GM18907 (cell line): ENCODE data around the gene VEGFB.

Source experiments
- ATAC-seq: cut with Tn5 transposase; IDR thresholded peaks from one replicate; pipeline ENCODE4 v1.9.1; 2021; ENCODE audit warnings: mild to moderate bottlenecking, moderate library complexity; ENCODE audit not compliant: unreplicated experiment

The VEGFB gene

GRCh38 chr11:64230171-64230984, 4.0 kb upstream of the VEGFB start, which contains the start of gene DNAJC4:
TSS of gene DNAJC4 (plus strand) at chr11:64230548. CDS start at chr11:64230855, 307 bp downstream.
- ATAC-seq: peak; percentile 48

GRCh38 chr11:64230985-64231365, 3.4 kb upstream of the VEGFB start:
- no peak for ATAC-seq

GRCh38 chr11:64231546-64231945, 2.8 kb upstream of the VEGFB start:
- no peak for ATAC-seq

- ATAC-seq: no peak
Observed at GRCh38 chr11:64232182-64232966, 2.0 kb upstream of the VEGFB start.

- ATAC-seq: no peak
Observed at GRCh38 chr11:64232967-64233315, 1.4 kb upstream of the VEGFB start.

- peak; percentile 28 for ATAC-seq
Observed at GRCh38 chr11:64234647-64235379, 429 bp downstream of the VEGFB start.

- no peak for ATAC-seq
Observed at GRCh38 chr11:64235437-64236161, 1.2 kb downstream of the VEGFB start.

GRCh38 chr11:64237484-64237951, 3.1 kb downstream of the VEGFB start:
- no peak for ATAC-seq

- ATAC-seq: no peak
Observed at GRCh38 chr11:64238076-64238475, 3.7 kb downstream of the VEGFB start.

GRCh38 chr11:64238999-64239398, 4.6 kb downstream of the VEGFB start:
- ATAC-seq: no peak

GRCh38 chr11:64239662-64240434, 5.5 kb downstream of the VEGFB start:
- peak; percentile 11 for ATAC-seq

- peak; percentile 52 for ATAC-seq
Observed at GRCh38 chr11:64240435-64241240, 6.3 kb downstream of the VEGFB start, which contains the start of gene FKBP2. TSS of gene FKBP2 (plus strand) at chr11:64241095. CDS start at chr11:64242388, 1,293 bp downstream.

GRCh38 chr11:64241241-64241490, 6.8 kb downstream of the VEGFB start:
- peak; percentile 71 for ATAC-seq

- ATAC-seq: peak; percentile 17
Observed at GRCh38 chr11:64241491-64242374, 7.3 kb downstream of the VEGFB start.

- ATAC-seq: no peak
Observed at GRCh38 chr11:64243236-64243854, 9.0 kb downstream of the VEGFB start.

- ATAC-seq: no peak
Observed at GRCh38 chr11:64244107-64244506, 9.7 kb downstream of the VEGFB start.

GRCh38 chr11:64244966-64245365, 10.6 kb downstream of the VEGFB start:
- ATAC-seq: no peak

- ATAC-seq: no peak
Observed at GRCh38 chr11:64245401-64245796, 11.0 kb downstream of the VEGFB start.
